ENCODE results near the gene TOM1L2. TPM values are rescaled to one million over a fixed set of nuclear protein-coding genes. Genes with fewer than 3 reads are reported as not detected.
"Not testable (repeated sequence)": the region's sequence is repeated elsewhere in the genome, so short reads cannot be mapped to it uniquely, and the experiment has no call there.

Gene TOM1L2
- total RNA-seq, 1 donor from 2014 or later: 18.3 TPM

- peaks cover 32% of the 10 kb centered on the region for H3K36me3 Mint-ChIP-seq (ENCODE audit: low read depth)
- POLR2A ChIA-PET: interaction anchor here (0.5 to 0.6 kb wide), 2 partner anchors 28 to 53 kb away, joined by 3 to 4 read pairs; partner anchors contain the start of gene SREBF1
- no peak overlapping the region for H3K27ac Mint-ChIP-seq
- H3K9me3 Mint-ChIP-seq: no peaks in the 10 kb centered on the region
- peak; percentile 37 for ATAC-seq (ENCODE audit: low read depth)
- peaks cover 11% of the 10 kb centered on the region for H3K4me1 Mint-ChIP-seq
- no peak for TF ChIP-seq CTCF (IDR thresholded peaks at IDR 0.05)
- no peak overlapping the region for H3K4me3 Mint-ChIP-seq
- no peaks in the 10 kb centered on the region for H3K27me3 Mint-ChIP-seq
- CTCF ChIA-PET: interaction anchor here (1.5 to 1.7 kb wide), 2 partner anchors 52 to 126 kb away, joined by 5 to 8 read pairs; no protein-coding TSS in a partner anchor
- intact Hi-C loops (cut with micrococcal nuclease): no loop called here
- DNase-seq: no peak
These were observed 163.3 kb downstream of the TOM1L2 start for GRCh38 chr17:17808706-17809432.

- H3K9me3 Mint-ChIP-seq; POLR2A ChIA-PET; H3K27ac Mint-ChIP-seq; H3K27me3 Mint-ChIP-seq; H3K4me3 Mint-ChIP-seq; intact Hi-C loops (cut with micrococcal nuclease); DNase-seq; ATAC-seq (ENCODE audit: low read depth): not testable (repeated sequence)
- Mint-ChIP-seq H3K36me3 (ENCODE audit: low read depth) (peaks cover 35% of the 10 kb centered on the region), H3K4me1 (peaks cover 11% of the 10 kb centered on the region)
- CTCF ChIA-PET: interaction anchor here (1.5 to 1.7 kb wide), 2 partner anchors 53 to 126 kb away, joined by 5 to 8 read pairs; no protein-coding TSS in a partner anchor
These were observed 164.0 kb downstream of the TOM1L2 start for GRCh38 chr17:17808200-17808599.

- Mint-ChIP-seq H3K27me3 (no peaks in the 10 kb centered on the region), H3K4me3 (no peak overlapping the region), H3K36me3 (ENCODE audit: low read depth) (peaks cover 33% of the 10 kb centered on the region), H3K9me3 (no peaks in the 10 kb centered on the region), H3K27ac (no peak overlapping the region), H3K4me1 (peaks cover 11% of the 10 kb centered on the region)
- POLR2A ChIA-PET: no interaction called here
- DNase-seq: no peak
- ATAC-seq (ENCODE audit: low read depth): no peak
- no peak for TF ChIP-seq CTCF (IDR thresholded peaks at IDR 0.05)
- intact Hi-C loops (cut with micrococcal nuclease): no loop called here
- CTCF ChIA-PET: interaction anchor here (1.5 to 1.7 kb wide), 2 partner anchors 54 to 125 kb away, joined by 5 to 8 read pairs; no protein-coding TSS in a partner anchor
These were observed 164.8 kb downstream of the TOM1L2 start for GRCh38 chr17:17807440-17807839.

- no peak for ATAC-seq (ENCODE audit: low read depth)
- ChIA-PET POLR2A (interaction anchor here (0.7 kb wide), 1 partner anchor 106 kb away, joined by 3 read pairs; no protein-coding TSS in a partner anchor), CTCF (no interaction called here)
- DNase-seq: no peak
- TF ChIP-seq CTCF (IDR thresholded peaks at IDR 0.05): no peak
- no peak overlapping the region for H3K4me3 Mint-ChIP-seq
- no peak overlapping the region for H3K27ac Mint-ChIP-seq
- H3K36me3 Mint-ChIP-seq (ENCODE audit: low read depth): peaks cover 30% of the 10 kb centered on the region
- no peaks in the 10 kb centered on the region for H3K27me3 Mint-ChIP-seq
- H3K4me1 Mint-ChIP-seq: peaks cover 8% of the 10 kb centered on the region
- intact Hi-C loops (cut with micrococcal nuclease): no loop called here
- no peaks in the 10 kb centered on the region for H3K9me3 Mint-ChIP-seq
These were observed 165.5 kb downstream of the TOM1L2 start for GRCh38 chr17:17806611-17807274.

GRCh38 chr17:17806035-17806434 lies 166.2 kb downstream of the TOM1L2 start:
- Mint-ChIP-seq H3K4me1 (peaks cover 7% of the 10 kb centered on the region), H3K36me3 (ENCODE audit: low read depth) (peaks cover 27% of the 10 kb centered on the region), H3K4me3 (no peak overlapping the region), H3K27ac (no peak overlapping the region), H3K27me3 (no peaks in the 10 kb centered on the region), H3K9me3 (no peaks in the 10 kb centered on the region)
- TF ChIP-seq CTCF (IDR thresholded peaks at IDR 0.05): no peak
- POLR2A ChIA-PET: no interaction called here
- CTCF ChIA-PET: no interaction called here
- intact Hi-C loops (cut with micrococcal nuclease): no loop called here
- no peak for ATAC-seq (ENCODE audit: low read depth)
- DNase-seq: no peak

Measured in activated B cell treated with CpG ODN at 0.5 μM for 24 hours (primary cell).